Activated CD8-positive, alpha-beta memory T cell treated with anti-CD3 and anti-CD28 coated beads, Interleukin-2, amount 50 U/mL, for 1 hour (primary cell): ENCODE measurements around the gene CHRNB2.
"Not testable (repeated sequence)": the region's sequence is repeated elsewhere in the genome, so short reads cannot be mapped to it uniquely, and the experiment has no call there.

Source experiments
- DNase-seq: peaks from one replicate; pipeline ENCODE4 v3.0.0-alpha.2; 2020; ENCODE audit errors: extremely low read depth

The CHRNB2 gene, protein sequence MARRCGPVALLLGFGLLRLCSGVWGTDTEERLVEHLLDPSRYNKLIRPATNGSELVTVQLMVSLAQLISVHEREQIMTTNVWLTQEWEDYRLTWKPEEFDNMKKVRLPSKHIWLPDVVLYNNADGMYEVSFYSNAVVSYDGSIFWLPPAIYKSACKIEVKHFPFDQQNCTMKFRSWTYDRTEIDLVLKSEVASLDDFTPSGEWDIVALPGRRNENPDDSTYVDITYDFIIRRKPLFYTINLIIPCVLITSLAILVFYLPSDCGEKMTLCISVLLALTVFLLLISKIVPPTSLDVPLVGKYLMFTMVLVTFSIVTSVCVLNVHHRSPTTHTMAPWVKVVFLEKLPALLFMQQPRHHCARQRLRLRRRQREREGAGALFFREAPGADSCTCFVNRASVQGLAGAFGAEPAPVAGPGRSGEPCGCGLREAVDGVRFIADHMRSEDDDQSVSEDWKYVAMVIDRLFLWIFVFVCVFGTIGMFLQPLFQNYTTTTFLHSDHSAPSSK

DNA sequence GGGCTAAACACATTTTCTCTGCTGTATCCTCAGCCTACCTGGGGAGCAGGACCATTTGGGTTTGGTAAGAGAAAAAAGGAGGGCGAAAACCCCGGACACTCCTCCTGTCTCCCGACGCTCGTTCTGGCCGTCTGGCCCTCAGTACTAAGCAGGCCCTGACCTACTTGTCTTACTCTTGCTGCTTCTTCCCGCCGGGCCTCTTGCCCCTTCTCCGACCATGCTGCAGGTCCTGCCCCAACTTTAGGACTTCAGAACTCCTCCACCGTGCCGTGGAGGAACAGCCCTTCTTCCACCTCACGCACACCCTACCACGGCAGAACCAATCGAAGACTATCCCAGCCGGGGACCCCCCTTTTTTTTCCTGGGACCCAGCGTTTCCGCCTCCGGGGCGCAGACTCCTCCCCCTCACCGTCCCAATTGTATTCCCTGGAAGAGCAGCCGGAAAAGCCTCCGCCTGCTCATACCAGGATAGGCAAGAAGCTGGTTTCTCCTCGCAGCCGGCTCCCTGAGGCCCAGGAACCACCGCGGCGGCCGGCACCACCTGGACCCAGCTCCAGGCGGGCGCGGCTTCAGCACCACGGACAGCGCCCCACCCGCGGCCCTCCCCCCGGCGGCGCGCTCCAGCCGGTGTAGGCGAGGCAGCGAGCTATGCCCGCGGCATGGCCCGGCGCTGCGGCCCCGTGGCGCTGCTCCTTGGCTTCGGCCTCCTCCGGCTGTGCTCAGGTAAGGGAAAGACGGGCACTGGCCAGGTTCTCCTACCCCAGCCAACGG lies at the start of gene CHRNB2:
Gene CHRNB2 (plus strand): TSS at position 393 of the 771 bp plus-strand sequence. CDS start 267 bp downstream, at position 660.
- DNase-seq = no peak

DNA sequence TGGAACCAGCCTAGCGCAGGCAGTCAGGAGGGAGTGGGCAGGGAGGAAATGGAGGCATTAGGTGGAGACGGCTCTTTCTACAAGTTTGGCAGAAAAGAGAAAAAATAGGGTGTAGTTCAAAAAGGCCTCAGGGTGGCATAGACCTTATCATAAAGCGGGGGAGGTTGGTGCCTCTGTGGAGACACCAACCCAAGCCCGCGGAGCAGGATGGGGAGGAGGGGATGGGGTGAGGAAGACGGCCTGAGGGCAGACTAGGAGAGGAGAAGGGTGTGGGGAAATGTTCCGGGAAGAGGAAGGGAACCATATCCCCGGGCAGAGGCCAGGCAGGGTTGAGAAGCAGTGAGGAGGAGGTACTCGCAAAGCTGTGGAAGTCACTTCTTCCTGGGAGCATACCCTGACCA lies 48.0 kb upstream of the CHRNB2 start:
- no peak for DNase-seq

DNA sequence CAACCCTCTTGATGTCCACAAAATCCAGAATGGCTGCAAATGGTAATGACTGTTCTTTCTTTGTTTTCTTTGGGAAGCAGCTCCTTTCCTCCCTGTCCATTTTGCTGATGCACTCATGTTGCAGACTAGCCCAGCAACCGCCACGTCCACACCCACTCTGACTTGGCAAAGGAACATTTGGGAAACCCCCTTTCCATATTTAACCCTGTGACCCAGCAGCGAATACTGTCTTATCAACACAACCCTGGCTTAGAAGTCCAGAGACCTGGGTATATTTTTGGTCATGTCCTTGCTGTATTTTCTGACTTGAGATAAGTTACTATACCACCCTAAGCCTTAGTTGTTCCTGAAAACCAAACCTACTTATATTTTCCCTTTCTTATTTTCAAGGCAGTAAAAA lies 47.2 kb upstream of the CHRNB2 start:
- DNase-seq = no peak

DNA sequence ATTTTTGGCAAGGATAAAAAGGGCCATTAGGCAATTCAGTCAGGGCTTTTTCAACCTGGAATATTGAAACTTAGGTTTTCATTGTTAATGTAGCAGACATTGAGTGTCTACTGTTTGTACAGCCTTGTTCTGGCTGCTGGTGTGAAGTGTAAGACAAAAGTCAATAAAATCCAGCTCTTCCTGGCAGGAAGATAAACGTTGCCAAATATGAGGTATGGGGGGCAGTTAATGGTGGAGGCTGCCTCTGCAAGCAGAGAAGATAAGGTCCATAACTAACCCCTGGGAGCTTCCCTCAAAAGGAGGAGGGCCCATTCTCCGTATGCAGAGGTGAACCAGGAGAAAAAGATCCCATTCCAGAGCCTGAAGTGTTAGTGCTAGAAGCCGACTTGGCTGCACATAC lies 45.9 kb upstream of the CHRNB2 start:
- DNase-seq = no peak

DNA sequence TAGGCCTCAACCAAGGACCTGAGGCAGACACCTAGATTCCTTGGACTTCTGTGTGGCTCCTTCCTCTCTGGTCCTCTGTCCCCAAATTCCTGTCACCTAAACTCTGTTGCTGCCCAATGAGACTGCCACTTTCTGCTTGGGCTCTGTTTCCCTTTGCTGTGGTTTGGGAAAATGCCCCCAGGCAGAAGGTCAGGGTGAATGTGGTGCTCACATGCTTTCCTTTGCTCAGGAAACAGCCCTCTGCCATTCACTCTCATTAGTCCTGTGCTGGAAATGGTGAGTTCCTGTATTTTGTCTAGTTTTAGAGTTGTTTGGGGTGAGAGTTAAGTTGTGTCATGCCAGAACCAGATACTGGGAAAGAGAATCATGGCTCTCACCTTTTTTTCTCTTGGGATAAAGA lies 42.7 kb upstream of the CHRNB2 start:
- DNase-seq = no peak

DNA sequence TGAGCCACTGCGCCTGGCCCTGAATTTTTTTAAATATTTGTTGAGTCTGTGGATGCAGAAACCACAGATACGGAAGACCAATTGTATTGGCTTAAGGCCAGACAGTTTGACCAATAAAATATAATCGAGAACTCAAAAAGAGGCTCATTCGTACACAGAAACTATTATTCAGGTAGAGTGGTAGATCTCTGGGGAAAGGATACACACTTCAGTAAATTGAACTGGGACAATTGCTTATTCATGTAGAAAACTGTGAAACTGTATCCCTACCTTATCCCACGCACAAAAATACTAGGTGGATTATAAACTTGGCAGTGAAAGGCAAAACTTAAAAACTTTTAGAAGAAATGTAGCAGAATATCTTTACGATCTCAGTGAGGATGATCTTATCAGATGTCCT lies 40.4 kb upstream of the CHRNB2 start:
- no peak for DNase-seq

DNA sequence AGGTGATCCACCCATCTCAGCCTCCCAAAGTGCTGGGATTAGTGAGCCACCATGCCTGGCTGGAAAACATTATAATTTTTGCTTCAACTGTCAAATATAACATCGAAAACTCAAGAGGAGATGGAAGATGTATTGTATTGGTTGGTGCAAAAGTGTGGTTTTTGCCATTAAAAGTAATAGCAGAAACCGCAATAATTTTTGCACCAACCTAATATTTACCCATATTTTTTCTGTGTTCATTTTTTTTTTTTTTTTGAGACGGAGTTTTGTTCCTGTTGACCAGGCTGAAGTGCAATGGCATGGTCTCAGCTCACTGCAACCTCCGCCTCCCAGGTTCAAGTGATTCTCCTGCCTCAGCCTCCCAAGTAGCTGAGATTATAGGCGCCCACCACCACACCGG lies 38.3 kb upstream of the CHRNB2 start:
- no peak for DNase-seq

DNA sequence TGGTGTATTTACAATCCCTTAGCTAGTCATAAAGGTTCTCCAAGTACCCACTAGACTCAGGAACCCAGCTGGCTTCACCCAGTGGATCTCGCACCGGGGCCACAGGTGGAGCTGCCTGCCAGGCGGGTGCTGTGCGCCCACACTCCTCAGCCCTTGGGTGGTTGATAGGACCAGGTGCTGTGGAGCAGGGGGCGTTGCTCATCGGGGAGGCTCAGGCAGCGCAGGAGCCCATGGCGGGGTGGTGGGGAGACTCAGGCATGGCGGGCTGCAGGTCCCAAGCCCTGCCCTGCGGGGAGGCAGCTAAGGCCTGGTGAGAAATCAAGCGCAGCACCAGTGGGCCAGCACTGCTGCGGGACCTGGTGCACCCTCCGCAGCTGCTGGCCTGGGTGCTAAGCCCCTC lies 35.6 kb upstream of the CHRNB2 start:
- DNase-seq = not testable (repeated sequence)

DNA sequence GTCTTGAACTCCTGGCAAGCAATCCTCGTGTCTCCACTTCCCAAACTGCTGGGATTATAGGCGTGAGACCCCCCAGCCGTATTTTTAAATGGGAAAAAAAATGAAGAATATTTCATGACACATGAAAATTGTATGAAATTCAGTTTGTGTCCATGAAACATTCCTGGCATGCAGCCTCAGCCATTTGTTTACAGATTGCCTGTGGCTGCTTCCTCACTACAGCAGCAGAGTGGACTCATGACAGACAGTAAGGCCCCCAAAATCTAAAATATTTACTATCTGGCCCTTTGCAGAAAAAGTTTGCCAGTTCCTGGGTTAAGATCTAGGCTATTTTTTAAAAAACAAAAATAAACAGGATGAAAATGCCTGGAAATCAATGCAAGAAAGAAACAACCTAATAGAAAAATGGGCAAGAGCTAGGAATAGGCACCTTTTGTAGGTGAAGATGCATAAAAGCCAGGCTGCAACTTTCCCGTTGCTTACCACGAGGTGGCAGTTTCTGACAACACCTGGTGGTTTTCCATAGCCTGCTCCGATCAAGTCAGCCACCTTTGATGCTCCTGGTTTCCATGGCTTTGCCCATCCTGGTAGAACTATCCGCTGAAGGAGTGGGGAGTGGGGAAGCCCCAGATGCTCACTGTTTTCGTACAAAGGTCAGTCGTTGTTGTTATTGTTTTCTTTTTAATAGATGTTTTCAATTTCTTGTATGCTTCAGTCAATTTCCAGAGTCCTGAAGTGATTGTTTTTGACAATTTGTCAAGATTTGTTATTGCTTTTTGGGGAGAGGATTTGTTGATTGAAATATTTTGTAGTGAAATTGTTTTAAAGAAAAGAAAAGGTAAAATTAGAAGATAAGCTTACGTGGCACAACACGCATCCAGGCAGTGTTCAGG lies 33.4 kb upstream of the CHRNB2 start:
- no peak for DNase-seq

DNA sequence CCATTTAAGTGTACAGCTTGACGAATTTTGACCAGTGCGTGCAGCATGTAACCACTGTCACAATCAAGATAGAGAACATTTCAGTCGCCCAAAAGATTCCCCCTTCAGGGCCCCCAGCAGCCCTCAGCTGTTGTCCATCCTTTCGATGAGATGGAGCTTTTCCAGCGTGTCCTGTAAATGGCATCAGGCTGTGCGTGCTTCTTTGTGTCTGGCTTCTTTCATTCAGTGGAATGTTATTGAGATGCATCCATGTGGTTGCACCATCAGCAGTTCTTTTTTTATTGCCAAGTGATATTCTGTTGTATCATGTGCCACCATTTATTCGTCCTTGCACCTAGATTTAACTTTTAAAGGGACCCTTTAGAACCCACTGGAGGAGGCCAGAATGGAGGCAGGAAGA lies 31.0 kb upstream of the CHRNB2 start:
- DNase-seq = no peak

DNA sequence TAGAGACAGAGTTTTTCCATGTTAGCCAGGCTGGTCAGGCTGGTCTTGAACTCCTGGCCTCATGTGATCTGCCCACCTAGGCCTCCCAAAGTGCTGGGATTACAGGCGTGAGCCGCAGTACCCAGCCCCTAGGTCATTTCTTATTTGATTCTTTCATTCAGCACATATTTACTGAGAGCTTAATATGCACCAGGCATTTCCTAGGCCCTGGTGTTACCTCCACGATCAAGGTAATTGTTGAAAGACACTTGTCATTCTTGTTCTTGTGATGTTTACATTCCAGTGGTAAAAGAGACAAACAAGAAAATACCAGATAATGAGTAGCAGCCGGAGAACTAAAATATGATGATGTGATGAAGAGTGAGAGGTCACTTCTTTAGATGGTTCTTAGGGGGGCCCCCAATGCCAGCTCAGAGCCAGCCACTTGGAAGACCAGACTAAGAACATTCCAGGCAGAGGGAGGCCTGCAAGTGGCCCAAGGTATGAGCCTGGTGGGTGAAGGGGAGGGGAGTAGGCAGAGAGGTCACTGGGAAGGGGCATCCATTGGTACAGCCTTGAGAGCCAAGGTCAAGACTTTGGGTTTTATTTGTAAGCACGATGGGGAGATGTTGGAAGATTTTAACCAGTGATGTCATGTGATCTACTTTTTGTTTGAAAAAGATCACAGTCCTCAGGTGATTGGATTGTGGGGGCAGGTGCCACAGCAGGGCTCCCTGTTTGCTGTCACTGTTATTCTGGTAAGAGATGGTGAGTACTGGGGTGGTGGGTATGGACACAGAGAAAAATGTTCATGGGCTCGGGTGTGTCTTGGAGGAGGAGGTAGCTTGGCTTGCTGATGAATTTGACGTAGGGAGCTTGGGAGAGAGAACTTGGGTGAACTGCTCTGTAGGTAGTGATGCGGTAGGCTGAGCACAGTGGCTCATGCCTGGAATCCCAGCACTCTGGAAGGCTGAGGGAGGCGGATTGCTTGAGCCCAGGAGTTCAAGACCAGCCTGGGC lies 27.8 kb upstream of the CHRNB2 start:
- no peak for DNase-seq

DNA sequence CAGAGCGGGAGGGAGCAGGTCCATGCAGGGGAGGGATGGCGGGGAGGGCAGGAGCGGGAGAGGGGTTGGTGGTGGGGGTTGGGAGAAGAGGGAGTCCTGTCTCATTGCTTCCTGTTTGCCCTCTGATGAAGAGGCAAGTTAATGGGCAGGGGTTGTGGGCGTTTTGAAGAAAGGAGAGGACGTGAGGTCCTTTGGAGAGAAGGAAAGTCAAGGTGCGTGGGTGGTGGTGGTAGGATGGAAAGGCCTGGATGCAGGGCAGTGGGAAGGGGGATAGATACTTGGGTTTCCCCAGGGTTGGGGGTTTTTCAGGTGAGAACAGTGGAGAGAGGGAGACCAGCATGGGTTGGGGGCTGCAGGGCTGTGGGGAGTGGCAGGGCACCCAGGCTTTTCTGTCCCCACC lies 26.3 kb upstream of the CHRNB2 start:
- DNase-seq = no peak

DNA sequence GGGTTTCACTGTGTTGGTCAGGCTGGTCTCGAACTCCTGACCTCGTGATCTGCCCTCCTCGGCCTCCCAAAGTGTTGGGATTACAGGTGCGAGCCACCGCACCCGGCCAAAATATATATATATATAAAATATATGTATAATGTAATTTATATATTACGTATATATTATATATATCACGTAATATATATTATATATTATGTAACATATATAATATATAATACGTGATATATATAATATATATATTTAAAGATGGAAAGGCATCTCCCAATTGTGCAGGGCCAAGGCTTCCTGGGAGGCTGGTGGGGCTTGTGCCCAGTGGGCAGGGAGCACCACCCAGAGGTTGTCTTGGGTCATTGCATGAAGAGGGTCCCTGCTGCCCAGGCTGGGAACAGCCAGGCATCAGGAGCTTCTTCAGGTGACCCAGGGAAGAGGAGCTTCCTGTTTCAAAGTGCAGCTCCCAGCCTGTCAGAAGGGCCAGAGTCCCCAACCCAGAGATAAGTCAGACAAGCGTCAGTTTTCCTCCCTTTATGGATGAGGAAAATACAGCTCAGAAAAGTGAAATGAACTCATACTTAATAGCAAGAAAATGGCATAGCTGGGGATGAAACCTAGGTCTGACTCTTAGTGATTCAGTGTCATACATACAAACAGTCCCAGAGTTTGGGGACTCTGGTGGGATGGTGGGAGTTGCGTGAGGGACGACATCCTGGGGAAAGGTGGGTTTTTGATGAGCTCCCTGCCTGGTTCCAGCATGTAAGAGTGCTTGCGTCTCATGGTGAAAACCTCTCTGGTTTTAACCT lies 21.1 kb upstream of the CHRNB2 start:
- no peak for DNase-seq

DNA sequence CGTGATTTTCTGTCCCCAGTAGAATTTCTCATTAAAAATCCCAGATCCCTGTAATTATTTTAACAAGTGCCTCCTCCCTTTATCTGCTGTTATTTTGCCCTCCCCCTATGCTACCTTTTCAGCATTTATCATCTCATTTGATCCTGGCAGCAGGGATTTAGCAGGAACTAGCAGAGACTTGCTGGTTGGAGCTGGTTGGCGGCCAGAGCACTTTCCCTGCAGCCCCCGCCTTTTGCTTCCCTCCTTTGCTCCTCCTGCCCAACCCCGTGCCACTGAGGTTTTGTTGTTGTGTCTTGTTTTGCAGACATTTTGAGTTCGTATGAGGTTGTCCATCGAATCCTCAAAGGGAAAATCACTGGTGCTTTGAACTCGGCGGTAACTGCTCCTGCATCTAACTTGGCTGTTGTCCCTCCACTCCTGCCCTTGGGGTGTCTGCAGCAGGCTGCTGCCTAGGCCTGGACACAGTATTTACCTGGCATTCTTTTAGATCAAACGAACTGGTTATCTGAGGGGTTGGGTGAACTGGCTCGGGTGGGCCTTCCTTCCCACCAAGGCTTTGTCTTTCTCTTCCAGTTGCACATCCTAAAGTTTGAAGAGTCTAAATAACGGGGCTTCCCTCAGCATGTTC lies 20.4 kb upstream of the CHRNB2 start:
- DNase-seq = no peak

DNA sequence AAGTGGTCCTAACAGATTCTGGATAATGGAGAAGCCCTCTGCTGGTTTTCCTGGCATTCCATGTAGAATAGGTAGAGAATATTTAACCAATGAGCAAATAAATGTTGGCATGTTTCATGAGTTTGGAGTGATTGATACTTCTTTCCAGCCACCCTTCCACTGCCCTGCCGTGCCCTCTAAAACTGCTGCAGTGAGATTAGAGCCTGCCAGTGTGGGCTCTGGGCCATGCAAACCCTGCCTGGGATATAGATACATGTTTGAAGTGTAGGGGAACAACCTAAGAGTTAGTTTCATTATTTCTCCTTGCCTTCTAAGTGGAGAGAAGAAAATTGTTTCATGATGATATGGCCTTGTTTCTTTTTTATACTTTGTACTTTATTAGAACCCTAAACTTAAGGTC lies 19.6 kb upstream of the CHRNB2 start:
- no peak for DNase-seq

DNA sequence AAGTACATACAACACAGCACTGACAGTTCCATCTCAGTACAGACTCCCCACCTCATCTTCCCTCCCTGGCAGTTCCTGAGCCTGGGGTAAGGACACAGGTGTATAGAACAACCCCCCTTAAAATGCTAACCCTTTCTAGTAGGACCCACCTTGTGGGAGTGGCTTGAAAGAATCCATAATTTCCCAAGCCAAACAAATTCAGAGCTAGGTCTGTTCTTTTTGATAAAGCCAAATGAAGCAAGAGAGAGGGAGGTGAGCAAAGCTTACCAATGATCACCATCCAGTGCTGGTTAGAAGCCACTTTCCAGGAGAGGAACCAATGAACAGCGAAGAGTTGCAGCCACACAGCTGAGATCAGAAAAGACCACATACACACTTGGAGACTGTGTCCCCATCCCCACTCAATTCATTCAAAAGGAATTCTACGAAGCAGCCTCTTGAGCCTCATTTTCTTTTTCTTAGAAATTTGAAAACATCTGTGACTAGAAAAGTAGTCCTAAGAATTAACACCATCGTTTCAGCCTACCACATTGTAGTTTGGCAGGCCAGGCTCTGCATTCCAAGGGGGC lies 18.3 kb upstream of the CHRNB2 start:
- no peak for DNase-seq

DNA sequence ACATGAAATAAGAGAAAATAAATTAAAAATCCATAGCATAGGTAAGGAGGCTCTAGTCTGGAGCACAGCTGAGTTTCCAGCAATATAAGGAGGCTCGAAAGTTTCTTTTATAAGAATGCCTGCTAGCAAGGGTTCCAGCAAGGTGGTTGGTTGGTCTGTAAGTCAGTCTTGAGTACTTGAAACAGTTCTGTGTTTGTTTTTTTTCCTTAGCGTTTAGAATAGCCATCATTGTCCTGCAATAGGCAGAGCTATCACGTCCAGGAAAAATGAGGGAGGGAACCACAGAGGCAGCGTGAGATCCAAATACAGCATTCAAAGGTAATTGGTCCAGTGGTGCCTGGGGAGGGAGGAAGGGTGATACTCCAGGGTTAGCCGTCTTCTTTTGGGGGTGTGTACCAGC lies 17.5 kb upstream of the CHRNB2 start:
- no peak for DNase-seq

DNA sequence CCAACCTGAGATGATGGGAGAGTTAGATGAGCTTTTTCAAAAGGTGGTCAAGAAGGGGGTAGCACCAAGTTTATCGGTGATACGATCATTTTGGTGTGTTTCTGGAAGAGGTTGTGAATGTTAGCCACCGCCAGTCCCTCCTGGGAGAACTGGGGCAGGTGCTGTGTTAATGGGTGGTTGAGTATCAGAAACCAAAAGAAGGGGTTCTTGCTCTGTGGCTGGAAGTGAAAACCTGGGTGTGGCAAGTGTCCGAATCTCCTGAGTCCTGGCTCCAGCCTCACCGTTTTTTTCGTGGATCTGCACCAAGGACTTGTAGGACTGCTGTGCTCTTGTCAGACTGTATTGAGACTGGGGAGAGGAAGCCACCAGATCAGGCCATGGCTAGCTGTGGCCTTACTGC lies 16.9 kb upstream of the CHRNB2 start:
- no peak for DNase-seq

DNA sequence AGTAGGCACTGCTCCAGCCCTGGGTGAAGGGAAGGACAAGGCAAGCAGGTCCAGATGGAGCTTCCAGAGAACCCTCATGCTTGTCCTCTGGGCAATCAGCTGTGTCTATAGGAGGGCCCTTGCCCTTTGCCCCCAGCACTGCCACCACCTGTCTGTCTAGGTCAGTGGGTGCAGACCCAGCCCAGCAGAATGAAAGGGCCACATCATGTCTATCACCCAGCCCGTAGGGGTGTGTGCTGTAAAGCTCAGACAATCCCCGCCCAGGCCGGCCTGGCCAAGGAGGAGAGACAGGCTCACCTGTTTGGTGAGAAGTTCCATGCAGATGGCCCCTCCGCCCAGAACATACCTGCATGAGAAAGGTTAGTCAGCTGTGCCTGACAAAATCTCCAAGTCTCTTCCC lies 16.1 kb upstream of the CHRNB2 start:
- DNase-seq = no peak
